Trophoblast cell (in vitro differentiated cells and primary cell): ENCODE results near the gene RAB3C.

ENCODE experiments used
- DNase-seq, 2 donors: peaks; one replicate each; pipeline ENCODE4 v3.0.0-alpha.2; 2016
- H2AFZ ChIP-seq: 2 replicates; pipeline ENCODE4 v1.6.1; 2013; ENCODE audit warnings: low read length, moderate library complexity, mild to moderate bottlenecking; ENCODE audit not compliant: insufficient read depth, poor library complexity
- H2AK5ac ChIP-seq: 2 replicates; pipeline ENCODE4 v1.6.1; 2013; ENCODE audit warnings: mild to moderate bottlenecking, low read length
- H2BK120ac ChIP-seq: 2 replicates; pipeline ENCODE4 v1.6.1; 2013; ENCODE audit warnings: low read length, mild to moderate bottlenecking, moderate library complexity; ENCODE audit not compliant: insufficient read depth, poor library complexity
- H2BK12ac ChIP-seq: 2 replicates; pipeline ENCODE4 v1.6.1; 2013; ENCODE audit warnings: mild to moderate bottlenecking, low read length, moderate library complexity
- H2BK5ac ChIP-seq: 2 replicates; pipeline ENCODE4 v1.6.1; 2013; ENCODE audit warnings: low read length, low read depth, moderate library complexity, mild to moderate bottlenecking; ENCODE audit not compliant: poor library complexity
- H3K14ac ChIP-seq: 2 replicates; pipeline ENCODE4 v1.6.1; 2013; ENCODE audit warnings: mild to moderate bottlenecking, low read length
- H3K18ac ChIP-seq: 2 replicates; pipeline ENCODE4 v1.6.1; 2013; ENCODE audit warnings: mild to moderate bottlenecking, low read length
- H3K23ac ChIP-seq: 2 replicates; pipeline ENCODE4 v1.6.1; 2013; ENCODE audit warnings: low read length
- H3K27ac ChIP-seq: 2 replicates; pipeline ENCODE4 v1.5.1; 2013; ENCODE audit warnings: low read depth, mild to moderate bottlenecking, inconsistent platforms, low read length, moderate library complexity
- H3K27me3 ChIP-seq: 2 replicates; pipeline ENCODE4 v1.6.1; 2013; ENCODE audit warnings: inconsistent platforms, mild to moderate bottlenecking, low read length, moderate library complexity; ENCODE audit not compliant: insufficient read depth
- H3K36me3 ChIP-seq, 2 experiments: 1 replicate in 1 of 2; 2 replicates in 1 of 2; pipeline ENCODE4 v1.6.1; 2013; ENCODE audit warnings: low read length in 2 of 2, mild to moderate bottlenecking in 2 of 2, moderate library complexity in 1 of 2; ENCODE audit not compliant: insufficient read depth in 2 of 2, control insufficient read depth in 1 of 2
- H3K4ac ChIP-seq: 2 replicates; pipeline ENCODE4 v1.6.1; 2013; ENCODE audit warnings: low read depth, mild to moderate bottlenecking, low read length, moderate library complexity
- H3K4me1 ChIP-seq, 2 experiments: 1 replicate in 1 of 2; 2 replicates in 1 of 2; pipeline ENCODE4 v1.6.1; 2013; ENCODE audit warnings: low read length in 2 of 2, mild to moderate bottlenecking in 2 of 2, moderate library complexity in 1 of 2; ENCODE audit not compliant: insufficient read depth in 2 of 2, control insufficient read depth in 1 of 2
- H3K4me2 ChIP-seq: 2 replicates; pipeline ENCODE4 v1.6.1; 2013; ENCODE audit warnings: inconsistent platforms, mild to moderate bottlenecking, low read length, moderate library complexity
- H3K4me3 ChIP-seq: 2 replicates; pipeline ENCODE4 v1.5.1; 2013; ENCODE audit warnings: mild to moderate bottlenecking, low read depth, low read length, inconsistent platforms
- H3K79me1 ChIP-seq: one replicate; pipeline ENCODE4 v1.6.1; 2013; ENCODE audit warnings: low read length
- H3K79me2 ChIP-seq: 2 replicates; pipeline ENCODE4 v1.6.1; 2013; ENCODE audit warnings: low read length, mild to moderate bottlenecking; ENCODE audit not compliant: control insufficient read depth, insufficient read depth, poor library complexity
- H3K9ac ChIP-seq: 2 replicates; pipeline ENCODE4 v1.6.1; 2013; ENCODE audit warnings: mild to moderate bottlenecking, low read length
- H3K9me3 ChIP-seq: 2 replicates; pipeline ENCODE4 v1.6.1; 2013; ENCODE audit warnings: low read depth, mild to moderate bottlenecking, control low read depth, inconsistent platforms, low read length; ENCODE audit not compliant: insufficient read depth
- H4K12ac ChIP-seq: 2 replicates; pipeline ENCODE4 v1.6.1; 2013; ENCODE audit warnings: low read depth, mild to moderate bottlenecking, low read length, moderate library complexity
- H4K8ac ChIP-seq: 2 replicates; pipeline ENCODE4 v1.6.1; 2013; ENCODE audit warnings: low read depth, mild to moderate bottlenecking, low read length, moderate library complexity
- H4K91ac ChIP-seq: one replicate; pipeline ENCODE4 v1.6.1; 2013; ENCODE audit warnings: low read depth, mild to moderate bottlenecking, low read length, moderate library complexity
- WGBS: extraction: QIAGEN DNeasy Blood & Tissue Kit; methylation state at CpG from one replicate; pipeline ENCODE4 v1.1.7; 2013; ENCODE audit warnings: missing lambda C conversion rate; ENCODE audit not compliant: insufficient read length, insufficient coverage; ENCODE audit errors: extremely low coverage; 5-methylcytosine and 5-hydroxymethylcytosine counted together

RAB3C gene

GRCh38 chr5:58828258-58828657, 245.4 kb downstream of the RAB3C start:
- Histone ChIP-seq H3K4me1 (no peaks in the 10 kb centered on the region), H3K4me3 (no peak overlapping the region), H3K23ac (no peak overlapping the region), H2AFZ (no peak overlapping the region), H2AK5ac (no peak overlapping the region), H3K36me3 (no peaks in the 10 kb centered on the region), H3K18ac (no peak overlapping the region), H3K79me2 (no peaks in the 10 kb centered on the region), H4K8ac (no peak overlapping the region), H2BK12ac (no peak overlapping the region), H3K79me1 (no peaks in the 10 kb centered on the region), H2BK120ac (no peak overlapping the region), H3K27me3 (no peaks in the 10 kb centered on the region), H3K27ac (no peak overlapping the region), H3K9me3 (no peaks in the 10 kb centered on the region), H3K4ac (no peak overlapping the region), H3K9ac (no peak overlapping the region), H3K4me2 (no peak overlapping the region), H3K14ac (no peak overlapping the region), H2BK5ac (no peak overlapping the region), H4K12ac (no peak overlapping the region), H4K91ac (no peak overlapping the region)
- DNase-seq = no peak
- WGBS = no CpG with 5 or more reads among the region's 4 CpGs

GRCh38 chr5:58834242-58835225, 251.7 kb downstream of the RAB3C start:
- no peak overlapping the region for H3K4ac ChIP-seq
- no peak overlapping the region for H2BK12ac ChIP-seq
- no peaks in the 10 kb centered on the region for H3K9me3 ChIP-seq
- no peak overlapping the region for H3K18ac ChIP-seq
- no peak overlapping the region for H3K14ac ChIP-seq
- H3K9ac ChIP-seq = no peak overlapping the region
- no peak overlapping the region for H2BK120ac ChIP-seq
- no peak overlapping the region for H2AFZ ChIP-seq
- H4K12ac ChIP-seq = no peak overlapping the region
- no peaks in the 10 kb centered on the region for H3K79me2 ChIP-seq
- no peak overlapping the region for H3K27ac ChIP-seq
- no peaks in the 10 kb centered on the region for H3K79me1 ChIP-seq
- no peaks in the 10 kb centered on the region for H3K27me3 ChIP-seq
- H4K91ac ChIP-seq = no peak overlapping the region
- H3K4me2 ChIP-seq = no peak overlapping the region
- H3K23ac ChIP-seq = no peak overlapping the region
- DNase-seq = no peak
- no peaks in the 10 kb centered on the region for H3K36me3 ChIP-seq
- H2BK5ac ChIP-seq = no peak overlapping the region
- no peaks in the 10 kb centered on the region for H3K4me1 ChIP-seq
- H3K4me3 ChIP-seq = no peak overlapping the region
- H2AK5ac ChIP-seq = no peak overlapping the region
- no peak overlapping the region for H4K8ac ChIP-seq

- H3K14ac ChIP-seq = no peak overlapping the region
- H3K4me2 ChIP-seq = no peak overlapping the region
- no peaks in the 10 kb centered on the region for H3K4me1 ChIP-seq
- peaks cover 4% of the 10 kb centered on the region for H3K9me3 ChIP-seq
- H2BK5ac ChIP-seq = no peak overlapping the region
- H2AFZ ChIP-seq = no peak overlapping the region
- no peak overlapping the region for H4K8ac ChIP-seq
- no peak overlapping the region for H2BK120ac ChIP-seq
- H3K4ac ChIP-seq = no peak overlapping the region
- H3K23ac ChIP-seq = no peak overlapping the region
- WGBS = no CpG with 5 or more reads among the region's 3 CpGs
- H3K4me3 ChIP-seq = no peak overlapping the region
- H3K9ac ChIP-seq = no peak overlapping the region
- no peak overlapping the region for H3K27ac ChIP-seq
- no peak for DNase-seq
- no peaks in the 10 kb centered on the region for H3K79me2 ChIP-seq
- no peak overlapping the region for H4K12ac ChIP-seq
- no peaks in the 10 kb centered on the region for H3K27me3 ChIP-seq
- no peak overlapping the region for H3K18ac ChIP-seq
- H2AK5ac ChIP-seq = no peak overlapping the region
- H3K79me1 ChIP-seq = no peaks in the 10 kb centered on the region
- H3K36me3 ChIP-seq = no peaks in the 10 kb centered on the region
- no peak overlapping the region for H2BK12ac ChIP-seq
- H4K91ac ChIP-seq = no peak overlapping the region
Observed at GRCh38 chr5:58836351-58836750, 253.5 kb downstream of the RAB3C start.

GRCh38 chr5:58838729-58839128, 255.9 kb downstream of the RAB3C start:
- H4K8ac ChIP-seq = no peak overlapping the region
- H2AFZ ChIP-seq = no peak overlapping the region
- no peak overlapping the region for H3K27ac ChIP-seq
- H4K12ac ChIP-seq = no peak overlapping the region
- peaks cover 4% of the 10 kb centered on the region for H3K9me3 ChIP-seq
- H3K4me3 ChIP-seq = no peak overlapping the region
- H2BK12ac ChIP-seq = no peak overlapping the region
- no peak overlapping the region for H2AK5ac ChIP-seq
- no peak overlapping the region for H4K91ac ChIP-seq
- H3K23ac ChIP-seq = no peak overlapping the region
- H3K79me1 ChIP-seq = no peaks in the 10 kb centered on the region
- H3K4ac ChIP-seq = no peak overlapping the region
- H3K9ac ChIP-seq = no peak overlapping the region
- H3K79me2 ChIP-seq = no peaks in the 10 kb centered on the region
- no peak for DNase-seq
- H3K14ac ChIP-seq = no peak overlapping the region
- H3K4me1 ChIP-seq = no peaks in the 10 kb centered on the region
- no peak overlapping the region for H3K4me2 ChIP-seq
- no peak overlapping the region for H3K18ac ChIP-seq
- no peaks in the 10 kb centered on the region for H3K36me3 ChIP-seq
- no peaks in the 10 kb centered on the region for H3K27me3 ChIP-seq
- no peak overlapping the region for H2BK5ac ChIP-seq
- H2BK120ac ChIP-seq = no peak overlapping the region
